ENCODE results near the gene CACNG3. TPM values are rescaled to one million over a fixed set of nuclear protein-coding genes. Genes with fewer than 3 reads are reported as not detected.

CACNG3 gene
- total and polyA plus RNA-seq, 2 donors (not counting 3 experiments of a cell fraction or from before 2014, with no cell fraction given): not detected

GRCh38 chr16:24332582-24333090, 76.5 kb downstream of the CACNG3 start:
- FAIRE-seq (no peak), DNase-seq (ENCODE audit: low read depth, low spot score) (no peak)
- no peak overlapping the region for H3K9ac ChIP-seq (replicated peaks; ENCODE audit: extremely low read depth, insufficient read depth, low read length)
- no peaks in the 10 kb centered on the region for H3K9me3 ChIP-seq (replicated peaks; ENCODE audit: control insufficient read depth, insufficient read depth, low read length)
- H4K20me1 ChIP-seq (replicated peaks; ENCODE audit: control insufficient read depth, extremely low read depth, insufficient read depth, low read length): no peaks in the 10 kb centered on the region
- no TSS peak for BruUV-seq (replicated peaks)
- no peak overlapping the region for H2AFZ ChIP-seq (ENCODE audit: low read depth, low read length)
- CTCF ChIA-PET: no interaction called here
- H3K36me3 ChIP-seq (ENCODE audit: control insufficient read depth in 2 of 2, extremely low read depth in 1 of 2, insufficient read depth in 2 of 2, low read length in 2 of 2): no peaks in the 10 kb centered on the region
- H3K27ac ChIP-seq (ENCODE audit: insufficient read depth, low read depth, low read length): no peak overlapping the region
- no peaks in the 10 kb centered on the region for H3K4me1 ChIP-seq (ENCODE audit: control insufficient read depth, extremely low read depth, insufficient read depth, low read length)
- POLR2A ChIA-PET: no interaction called here
- H3K4me2 ChIP-seq (ENCODE audit: insufficient read depth, low read length): no peak overlapping the region
- no peaks in the 10 kb centered on the region for H3K27me3 ChIP-seq (ENCODE audit: control insufficient read depth in 2 of 2, insufficient read depth in 2 of 2, low read length in 2 of 2)
- H3K4me3 ChIP-seq (replicated peaks in 1 of 3; ENCODE audit: insufficient read depth in 1 of 3, low read depth in 1 of 3, low read length in 3 of 3): no peak overlapping the region
- TF ChIP-seq MYC (IDR thresholded peaks at IDR 0.05; ENCODE audit: low read depth, low read length) (no peak), POLR2A (IDR thresholded peaks at IDR 0.05; ENCODE audit: low read depth, low read length) (no peak), JUN (IDR thresholded peaks at IDR 0.05; ENCODE audit: borderline replicate concordance, insufficient read depth, insufficient read length, low read depth) (no peak), FOS (IDR thresholded peaks at IDR 0.05; ENCODE audit: borderline replicate concordance, insufficient read depth, low read length) (no peak), MAX (IDR thresholded peaks at IDR 0.05; ENCODE audit: insufficient read depth, insufficient read length) (no peak), CTCF (IDR thresholded peaks at IDR 0.05; ENCODE audit: extremely low read depth in 1 of 2, insufficient read depth in 1 of 2, low read depth in 1 of 2, low read length in 2 of 2) (no peak), GATA2 (IDR thresholded peaks at IDR 0.05; ENCODE audit: insufficient read depth, insufficient read length, low read depth, low read length) (no peak), POLR2AphosphoS5 (IDR thresholded peaks at IDR 0.05; ENCODE audit: insufficient read depth, low read depth, low read length) (no peak), EZH2 (IDR thresholded peaks at IDR 0.05; ENCODE audit: borderline replicate concordance, low read depth, low read length, severe bottlenecking) (no peak)
- no peaks in the 10 kb centered on the region for H3K79me2 ChIP-seq (ENCODE audit: control insufficient read depth, insufficient read depth, low read length)
- dilution Hi-C loops (cut with MboI; ENCODE audit: extremely low pct_ligation_motif_present, low sequenced_read_pairs) (no loop called here), intact Hi-C loops (cut with micrococcal nuclease) (no loop called here)
- H3K9me1 ChIP-seq (replicated peaks; ENCODE audit: control insufficient read depth, extremely low read depth, insufficient read depth, low read length): no peaks in the 10 kb centered on the region
